ENCODE measurements around the gene FAM219A. TPM values are rescaled to one million over a fixed set of nuclear protein-coding genes. Genes with fewer than 3 reads are reported as not detected.

FAM219A gene
- total RNA-seq = 10 to 100 TPM; 11.1 to 11.6 TPM

GRCh38 chr9:34458013-34458958 lies at the start of gene FAM219A, which contains the start of gene DNAI1:
FAM219A (minus strand) TSS chr9:34458570; CDS start chr9:34458263, 307 bp downstream.
DNAI1 (plus strand) TSS chr9:34458805; CDS start chr9:34459006, 201 bp downstream.
- H3K36me3 Mint-ChIP-seq (ENCODE audit: low read depth) = no peaks in the 10 kb centered on the region
- H3K9me3 Mint-ChIP-seq = no peaks in the 10 kb centered on the region
- H3K27ac Mint-ChIP-seq = no peak within 1 kb of the TSS
- intact Hi-C loops (cut with micrococcal nuclease) = loop anchor here (1.0 to 10.0 kb wide), 13 partner anchors 42 to 654 kb away; partner anchors contain the start of genes DCAF12, KIF24, NUDT2 and RPP25L
- CTCF ChIA-PET = no interaction called here
- peaks cover 1% of the 10 kb centered on the region for H3K27me3 Mint-ChIP-seq (ENCODE audit: low read depth)
- peak; percentile 99 for DNase-seq
- peak within 1 kb of the TSS; percentile 87 for H3K4me3 Mint-ChIP-seq
- H3K4me1 Mint-ChIP-seq (ENCODE audit: low read depth) = peaks cover 43% of the 10 kb centered on the region

GRCh38 chr9:34507966-34508365 lies 49.6 kb upstream of the FAM219A start:
- intact Hi-C loops (cut with micrococcal nuclease) = no loop called here
- Mint-ChIP-seq H3K4me3 (no peak overlapping the region), H3K27me3 (ENCODE audit: low read depth) (no peaks in the 10 kb centered on the region), H3K27ac (no peak overlapping the region), H3K4me1 (ENCODE audit: low read depth) (no peaks in the 10 kb centered on the region), H3K36me3 (ENCODE audit: low read depth) (no peaks in the 10 kb centered on the region), H3K9me3 (no peaks in the 10 kb centered on the region)
- DNase-seq = no peak
- CTCF ChIA-PET = interaction anchor here (0.6 to 1.6 kb wide), 2 partner anchors 99 to 104 kb away, joined by 3 to 4 read pairs; no protein-coding TSS in a partner anchor

- Mint-ChIP-seq H3K27ac (no peak overlapping the region), H3K36me3 (ENCODE audit: low read depth) (no peaks in the 10 kb centered on the region), H3K9me3 (no peaks in the 10 kb centered on the region), H3K27me3 (ENCODE audit: low read depth) (no peaks in the 10 kb centered on the region), H3K4me1 (ENCODE audit: low read depth) (no peaks in the 10 kb centered on the region), H3K4me3 (no peak overlapping the region)
- DNase-seq = no peak
- CTCF ChIA-PET = interaction anchor here (1.0 kb wide), 2 partner anchors 32 to 104 kb away, joined by 4 to 9 read pairs; no protein-coding TSS in a partner anchor
- intact Hi-C loops (cut with micrococcal nuclease) = no loop called here
Measured at GRCh38 chr9:34507556-34507955, 49.2 kb upstream of the FAM219A start.

- no peaks in the 10 kb centered on the region for H3K4me1 Mint-ChIP-seq (ENCODE audit: low read depth)
- H3K9me3 Mint-ChIP-seq = no peaks in the 10 kb centered on the region
- H3K36me3 Mint-ChIP-seq (ENCODE audit: low read depth) = no peaks in the 10 kb centered on the region
- H3K27me3 Mint-ChIP-seq (ENCODE audit: low read depth) = no peaks in the 10 kb centered on the region
- no peak overlapping the region for H3K4me3 Mint-ChIP-seq
- CTCF ChIA-PET = interaction anchor here (1.0 to 1.3 kb wide), 3 partner anchors 10 to 103 kb away, joined by 3 to 9 read pairs (median 4); no protein-coding TSS in a partner anchor
- intact Hi-C loops (cut with micrococcal nuclease) = no loop called here
- H3K27ac Mint-ChIP-seq = no peak overlapping the region
- no peak for DNase-seq
Measured at GRCh38 chr9:34506623-34507022, 48.3 kb upstream of the FAM219A start.

GRCh38 chr9:34505370-34506120 lies 47.2 kb upstream of the FAM219A start:
- H3K27me3 Mint-ChIP-seq (ENCODE audit: low read depth) = no peaks in the 10 kb centered on the region
- CTCF ChIA-PET = interaction anchor here (1.2 to 6.9 kb wide), 3 partner anchors 9 to 101 kb away, joined by 3 to 77 read pairs (median 5); no protein-coding TSS in a partner anchor
- H3K4me1 Mint-ChIP-seq (ENCODE audit: low read depth) = peaks cover under 1% of the 10 kb centered on the region
- DNase-seq = no peak
- no peak overlapping the region for H3K27ac Mint-ChIP-seq
- H3K36me3 Mint-ChIP-seq (ENCODE audit: low read depth) = no peaks in the 10 kb centered on the region
- H3K4me3 Mint-ChIP-seq = no peak overlapping the region
- intact Hi-C loops (cut with micrococcal nuclease) = no loop called here
- H3K9me3 Mint-ChIP-seq = no peaks in the 10 kb centered on the region

GRCh38 chr9:34503406-34503805 lies 45.0 kb upstream of the FAM219A start:
- peaks cover 13% of the 10 kb centered on the region for H3K4me1 Mint-ChIP-seq (ENCODE audit: low read depth)
- no peak overlapping the region for H3K4me3 Mint-ChIP-seq
- no peaks in the 10 kb centered on the region for H3K9me3 Mint-ChIP-seq
- DNase-seq = no peak
- no peaks in the 10 kb centered on the region for H3K36me3 Mint-ChIP-seq (ENCODE audit: low read depth)
- intact Hi-C loops (cut with micrococcal nuclease) = loop anchor here (5.0 kb wide), 2 partner anchors 89 to 171 kb away; no protein-coding TSS in a partner anchor
- CTCF ChIA-PET = interaction anchor here (1.4 to 6.9 kb wide), 5 partner anchors 48 to 99 kb away, joined by 3 to 77 read pairs (median 21); no protein-coding TSS in a partner anchor
- H3K27ac Mint-ChIP-seq = no peak overlapping the region
- peaks cover 7% of the 10 kb centered on the region for H3K27me3 Mint-ChIP-seq (ENCODE audit: low read depth)

GRCh38 chr9:34502891-34503290 lies 44.5 kb upstream of the FAM219A start:
- Mint-ChIP-seq H3K4me3 (no peak overlapping the region), H3K27me3 (ENCODE audit: low read depth) (peaks cover 7% of the 10 kb centered on the region), H3K9me3 (no peaks in the 10 kb centered on the region), H3K4me1 (ENCODE audit: low read depth) (peaks cover 13% of the 10 kb centered on the region), H3K36me3 (ENCODE audit: low read depth) (no peaks in the 10 kb centered on the region), H3K27ac (no peak overlapping the region)
- intact Hi-C loops (cut with micrococcal nuclease) = loop anchor here (5.0 kb wide), 2 partner anchors 89 to 171 kb away; no protein-coding TSS in a partner anchor
- CTCF ChIA-PET = interaction anchor here (1.4 to 6.9 kb wide), 5 partner anchors 48 to 98 kb away, joined by 3 to 77 read pairs (median 21); no protein-coding TSS in a partner anchor
- DNase-seq = no peak

- Mint-ChIP-seq H3K27ac (no peak overlapping the region), H3K36me3 (ENCODE audit: low read depth) (no peaks in the 10 kb centered on the region), H3K4me3 (no peak overlapping the region), H3K27me3 (ENCODE audit: low read depth) (peaks cover 7% of the 10 kb centered on the region), H3K9me3 (no peaks in the 10 kb centered on the region), H3K4me1 (ENCODE audit: low read depth) (peaks cover 13% of the 10 kb centered on the region)
- DNase-seq = no peak
- intact Hi-C loops (cut with micrococcal nuclease) = loop anchor here (5.0 kb wide), 2 partner anchors 90 to 170 kb away; no protein-coding TSS in a partner anchor
- CTCF ChIA-PET = interaction anchor here (0.6 to 6.9 kb wide), 9 partner anchors 47 to 429 kb away, joined by 3 to 77 read pairs (median 4); no protein-coding TSS in a partner anchor
Measured at GRCh38 chr9:34502471-34502870, 44.1 kb upstream of the FAM219A start.

- no peaks in the 10 kb centered on the region for H3K9me3 Mint-ChIP-seq
- CTCF ChIA-PET = interaction anchor here (0.6 to 6.9 kb wide), 13 partner anchors 10 to 428 kb away, joined by 3 to 77 read pairs (median 5); no protein-coding TSS in a partner anchor
- intact Hi-C loops (cut with micrococcal nuclease) = loop anchor here (2.0 to 5.0 kb wide), 3 partner anchors 21 to 170 kb away; partner anchors contain the start of gene ENHO
- H3K4me1 Mint-ChIP-seq (ENCODE audit: low read depth) = peaks cover 13% of the 10 kb centered on the region
- H3K36me3 Mint-ChIP-seq (ENCODE audit: low read depth) = no peaks in the 10 kb centered on the region
- DNase-seq = no peak
- H3K27me3 Mint-ChIP-seq (ENCODE audit: low read depth) = peaks cover 7% of the 10 kb centered on the region
- no peak overlapping the region for H3K4me3 Mint-ChIP-seq
- H3K27ac Mint-ChIP-seq = no peak overlapping the region
Measured at GRCh38 chr9:34501889-34502425, 43.6 kb upstream of the FAM219A start.

GRCh38 chr9:34501372-34501771 lies 43.0 kb upstream of the FAM219A start:
- CTCF ChIA-PET = interaction anchor here (0.7 to 6.9 kb wide), 23 partner anchors 10 to 169 kb away, joined by 3 to 77 read pairs (median 4); no protein-coding TSS in a partner anchor
- H3K36me3 Mint-ChIP-seq (ENCODE audit: low read depth) = no peaks in the 10 kb centered on the region
- peaks cover 7% of the 10 kb centered on the region for H3K27me3 Mint-ChIP-seq (ENCODE audit: low read depth)
- H3K9me3 Mint-ChIP-seq = no peaks in the 10 kb centered on the region
- H3K27ac Mint-ChIP-seq = no peak overlapping the region
- DNase-seq = no peak
- peaks cover 13% of the 10 kb centered on the region for H3K4me1 Mint-ChIP-seq (ENCODE audit: low read depth)
- H3K4me3 Mint-ChIP-seq = no peak overlapping the region
- intact Hi-C loops (cut with micrococcal nuclease) = loop anchor here (2.0 to 5.0 kb wide), 3 partner anchors 21 to 169 kb away; partner anchors contain the start of gene ENHO

GRCh38 chr9:34500623-34501267 lies 42.4 kb upstream of the FAM219A start:
- DNase-seq = peak; percentile 91
- no peaks in the 10 kb centered on the region for H3K9me3 Mint-ChIP-seq
- H3K27ac Mint-ChIP-seq = no peak overlapping the region
- no peaks in the 10 kb centered on the region for H3K36me3 Mint-ChIP-seq (ENCODE audit: low read depth)
- peaks cover 7% of the 10 kb centered on the region for H3K27me3 Mint-ChIP-seq (ENCODE audit: low read depth)
- peaks cover 13% of the 10 kb centered on the region for H3K4me1 Mint-ChIP-seq (ENCODE audit: low read depth)
- intact Hi-C loops (cut with micrococcal nuclease) = loop anchor here (1.0 to 5.0 kb wide), 8 partner anchors 22 to 168 kb away; partner anchors contain the start of genes DNAI1, ENHO and FAM219A
- H3K4me3 Mint-ChIP-seq = no peak overlapping the region
- CTCF ChIA-PET = interaction anchor here (0.7 to 6.9 kb wide), 29 partner anchors 9 to 208 kb away, joined by 3 to 77 read pairs (median 4); no protein-coding TSS in a partner anchor
